Fibroblast of villous mesenchyme (primary cell): ENCODE data around the gene TBCB. TPM values are rescaled to one million over a fixed set of nuclear protein-coding genes. Genes with fewer than 3 reads are reported as not detected.

Source experiments
- DNase-seq: peaks from one replicate; pipeline ENCODE4 v3.0.0-alpha.2; 2010; ENCODE audit warnings: low read depth
- H3K4me3 ChIP-seq: 2 replicates; pipeline ENCODE4 v1.5.1; 2011; ENCODE audit warnings: low read depth, mild to moderate bottlenecking, low read length
- CTCF ChIP-seq: IDR thresholded peaks from 2 replicates; pipeline ENCODE4 v1.5.1; 2012; ENCODE audit warnings: low read depth, mild to moderate bottlenecking, low read length; ENCODE audit not compliant: insufficient read depth
- total RNA-seq: library from RNA; depleted of rRNA; stranded (reverse); fragments of >200 nt; gene quantifications from 2 replicates; pipeline ENCODE4 v1.2.3, GENCODE V29; 2012

The TBCB gene
- total RNA-seq, 1 donor: 144 TPM

- no peak overlapping the region for H3K4me3 ChIP-seq
- TF ChIP-seq CTCF: no peak
- DNase-seq: no peak
Measured at GRCh38 chr19:36100476-36100875, 14.8 kb upstream of the TBCB start.

- DNase-seq: no peak
- no peak overlapping the region for H3K4me3 ChIP-seq
- TF ChIP-seq CTCF: no peak
Measured at GRCh38 chr19:36101550-36102327, 13.5 kb upstream of the TBCB start.

- no peak for TF ChIP-seq CTCF
Measured at GRCh38 chr19:36103040-36103626, 12.1 kb upstream of the TBCB start.

GRCh38 chr19:36103842-36104552, 11.3 kb upstream of the TBCB start:
- TF ChIP-seq CTCF: no peak
- H3K4me3 ChIP-seq: no peak overlapping the region
- no peak for DNase-seq

More at GRCh38 chr19:36103040-36103626, 12.1 kb upstream of the TBCB start:
- DNase-seq: no peak
- H3K4me3 ChIP-seq: no peak overlapping the region

- no peak for TF ChIP-seq CTCF
- no peak overlapping the region for H3K4me3 ChIP-seq
- DNase-seq: no peak
Measured at GRCh38 chr19:36106441-36106840, 8.8 kb upstream of the TBCB start.

- no peak for TF ChIP-seq CTCF
- no peak for DNase-seq
- no peak overlapping the region for H3K4me3 ChIP-seq
Measured at GRCh38 chr19:36106991-36107390, 8.3 kb upstream of the TBCB start.
